Measurements from ENCODE around the gene RAB7A. TPM values are rescaled to one million over a fixed set of nuclear protein-coding genes. Genes with fewer than 3 reads are reported as not detected.

The RAB7A gene
- total RNA-seq, 1 experiment from 2014 or later, result 284 TPM

GRCh38 chr3:128848936-128849335, 123.0 kb downstream of the RAB7A start:
- Histone ChIP-seq H3K9me3 (peaks cover 4% of the 10 kb centered on the region; the same call in 1 of the 2 replicates), H3K4me3 (ENCODE audit: low read depth, low read length) (no peak overlapping the region), H3K4me1 (no peaks in the 10 kb centered on the region), H3K27me3 (replicated peaks; ENCODE audit: control insufficient read depth, insufficient read depth, low read length) (no peaks in the 10 kb centered on the region), H3K36me3 (ENCODE audit: control insufficient read depth, insufficient read depth, low read length) (no peaks in the 10 kb centered on the region)
- Mint-ChIP-seq H3K4me1 (ENCODE audit: low read depth, unreplicated experiment) (no peaks in the 10 kb centered on the region), H3K27ac (ENCODE audit: unreplicated experiment) (no peak overlapping the region), H3K27me3 (ENCODE audit: insufficient read depth, unreplicated experiment) (no peaks in the 10 kb centered on the region), H3K9me3 (ENCODE audit: unreplicated experiment) (peaks cover 1% of the 10 kb centered on the region), H3K4me3 (ENCODE audit: unreplicated experiment) (no peak overlapping the region), H3K36me3 (ENCODE audit: insufficient read depth, unreplicated experiment) (no peaks in the 10 kb centered on the region)
- DNase-seq, result no peak
- ChIA-PET CTCF (no interaction called here), POLR2A (no interaction called here)
- BruUV-seq (replicated peaks), result no TSS peak
- TF ChIP-seq CTCF (IDR thresholded peaks at IDR 0.05; ENCODE audit: insufficient read depth in 1 of 2, low read depth in 1 of 2, low read length in 1 of 2, severe bottlenecking in 1 of 2, unreplicated experiment in 1 of 2), result no peak
- intact Hi-C loops (cut with micrococcal nuclease; ENCODE audit: unreplicated experiment), result no loop called here

GRCh38 chr3:128849911-128850455, 124.0 kb downstream of the RAB7A start:
- H3K4me3 ChIP-seq (ENCODE audit: low read depth, low read length), result no peak overlapping the region
- POLR2A ChIA-PET, result no interaction called here
- Mint-ChIP-seq H3K4me1 (ENCODE audit: low read depth, unreplicated experiment) (no peaks in the 10 kb centered on the region), H3K9me3 (ENCODE audit: unreplicated experiment) (peaks cover 10% of the 10 kb centered on the region), H3K4me3 (ENCODE audit: unreplicated experiment) (no peak overlapping the region), H3K36me3 (ENCODE audit: insufficient read depth, unreplicated experiment) (no peaks in the 10 kb centered on the region), H3K27me3 (ENCODE audit: insufficient read depth, unreplicated experiment) (no peaks in the 10 kb centered on the region), H3K27ac (ENCODE audit: unreplicated experiment) (no peak overlapping the region)
- H3K4me1 ChIP-seq, result no peaks in the 10 kb centered on the region
- BruUV-seq (replicated peaks), result no TSS peak
- TF ChIP-seq CTCF (IDR thresholded peaks at IDR 0.05; ENCODE audit: insufficient read depth in 1 of 2, low read depth in 1 of 2, low read length in 1 of 2, severe bottlenecking in 1 of 2, unreplicated experiment in 1 of 2), result peak; percentile 17 to 22
- H3K27me3 ChIP-seq (replicated peaks; ENCODE audit: control insufficient read depth, insufficient read depth, low read length), result no peaks in the 10 kb centered on the region
- CTCF ChIA-PET, result interaction anchor here (0.7 kb wide), 1 partner anchor 271 kb away, joined by 4 read pairs; no protein-coding TSS in a partner anchor
- peaks cover 10% of the 10 kb centered on the region; the same call in 1 of the 2 replicates for H3K9me3 ChIP-seq
- peak in 1 of 2 experiments; percentile 36 for DNase-seq
- intact Hi-C loops (cut with micrococcal nuclease; ENCODE audit: unreplicated experiment), result loop anchor here (5.0 kb wide), 1 partner anchor 168 kb away; no protein-coding TSS in a partner anchor
- no peaks in the 10 kb centered on the region for H3K36me3 ChIP-seq (ENCODE audit: control insufficient read depth, insufficient read depth, low read length)

- Mint-ChIP-seq H3K36me3 (ENCODE audit: insufficient read depth, unreplicated experiment) (no peaks in the 10 kb centered on the region), H3K27me3 (ENCODE audit: insufficient read depth, unreplicated experiment) (no peaks in the 10 kb centered on the region), H3K4me3 (ENCODE audit: unreplicated experiment) (no peak overlapping the region), H3K9me3 (ENCODE audit: unreplicated experiment) (peaks cover 10% of the 10 kb centered on the region), H3K27ac (ENCODE audit: unreplicated experiment) (no peak overlapping the region), H3K4me1 (ENCODE audit: low read depth, unreplicated experiment) (no peaks in the 10 kb centered on the region)
- Histone ChIP-seq H3K4me3 (ENCODE audit: low read depth, low read length) (no peak overlapping the region), H3K9me3 (peaks cover 11% of the 10 kb centered on the region; the same call in 1 of the 2 replicates), H3K27me3 (replicated peaks; ENCODE audit: control insufficient read depth, insufficient read depth, low read length) (no peaks in the 10 kb centered on the region), H3K36me3 (ENCODE audit: control insufficient read depth, insufficient read depth, low read length) (no peaks in the 10 kb centered on the region), H3K4me1 (no peaks in the 10 kb centered on the region)
- BruUV-seq (replicated peaks), result no TSS peak
- no peak for DNase-seq
- CTCF ChIA-PET, result interaction anchor here (0.7 kb wide), 1 partner anchor 272 kb away, joined by 4 read pairs; no protein-coding TSS in a partner anchor
- POLR2A ChIA-PET, result no interaction called here
- no peak for TF ChIP-seq CTCF (IDR thresholded peaks at IDR 0.05; ENCODE audit: insufficient read depth in 1 of 2, low read depth in 1 of 2, low read length in 1 of 2, severe bottlenecking in 1 of 2, unreplicated experiment in 1 of 2)
- intact Hi-C loops (cut with micrococcal nuclease; ENCODE audit: unreplicated experiment), result loop anchor here (5.0 kb wide), 1 partner anchor 168 kb away; no protein-coding TSS in a partner anchor
Measured at GRCh38 chr3:128850544-128850943, 124.6 kb downstream of the RAB7A start.

Data from Caco-2 (cell line).